K562 (cell line): ENCODE data around the gene ACSS1. TPM values are rescaled to one million over a fixed set of nuclear protein-coding genes. Genes with fewer than 3 reads are reported as not detected.

ENCODE experiments used
- ATAC-seq: fragments of 200-7000 bp; cut with Tn5 transposase; 3 replicates; pipeline ENCODE4 v1.9.1; 2020; ENCODE audit warnings: moderate library complexity
- BruUV-seq: library from RNA; stranded (reverse); fragments of 400-500 nt; replicated peaks from 2 replicates; lab custom pipeline; 2021; lab: Mats Ljungman, UMichigan
- CTCF ChIA-PET: fragments of 300-600 bp; formaldehyde crosslinking; extraction: SDS; loops from one replicate; lab custom pipeline; 2021; ENCODE audit warnings: low intra/inter-chr PET ratio; lab: Yijun Ruan, JAX
- POLR2A ChIA-PET: fragments of 300-600, 350-650 bp; sonication (Branson Sonifier 250); formaldehyde crosslinking; extraction: SDS; loops from one replicate; lab custom pipeline; 2021; ENCODE audit warnings: antibody characterized with exemption, inconsistent platforms; lab: Yijun Ruan, JAX
- DNase-seq, 4 experiments: peaks; one replicate each; pipeline versions ENCODE4 v3.0.0 to v3.0.0-alpha.2; 2011 to 2018; ENCODE audit warnings: low spot score in 3 of 4, mixed read lengths in 3 of 4; ENCODE audit errors: extremely low read depth in 1 of 4
- FAIRE-seq: peaks from 2 replicates; lab custom pipeline; 2011; peaks lifted over from hg19 to GRCh38; lab: Jason Lieb, UNC
- H2AFZ ChIP-seq: 2 replicates; pipeline ENCODE4 v1.6.0; 2011; ENCODE audit warnings: low read depth, low read length, control low read depth, inconsistent platforms
- H3K27ac ChIP-seq: fragments of 200-600 bp; 3 replicates; pipeline ENCODE4 v1.8.0; 2011; ENCODE audit warnings: low read depth, mild to moderate bottlenecking, control low read depth, inconsistent platforms, low read length, moderate library complexity, mixed read lengths; ENCODE audit errors: extremely low read depth
- H3K27me3 ChIP-seq, 2 experiments: fragments of 300-600 bp in 1 of 2; 2 replicates in 1 of 2; 3 replicates in 1 of 2; pipeline versions ENCODE4 v1.6.0 to v1.8.0; 2011; ENCODE audit warnings: inconsistent platforms in 2 of 2, low read length in 2 of 2, mild to moderate bottlenecking in 1 of 2, mixed read lengths in 1 of 2, moderate library complexity in 1 of 2; ENCODE audit not compliant: control insufficient read depth in 2 of 2, insufficient read depth in 2 of 2
- H3K36me3 ChIP-seq: fragments of 300-600 bp; 3 replicates; pipeline ENCODE4 v1.8.0; 2011; ENCODE audit warnings: mild to moderate bottlenecking, low read length, inconsistent platforms; ENCODE audit not compliant: control insufficient read depth, insufficient read depth
- H3K4me1 ChIP-seq, 2 experiments: fragments of 200-600 bp in 1 of 2; replicated peaks in 1 of 2; 2 replicates in 1 of 2; 3 replicates in 1 of 2; pipeline versions ENCODE4 v1.5.1 to v1.8.0; 2011; ENCODE audit warnings: inconsistent platforms in 2 of 2, low read length in 2 of 2, mild to moderate bottlenecking in 1 of 2, mixed read lengths in 1 of 2, moderate library complexity in 1 of 2; ENCODE audit not compliant: control insufficient read depth in 2 of 2, insufficient read depth in 2 of 2
- H3K4me2 ChIP-seq: 2 replicates; pipeline ENCODE4 v1.6.1; 2011; ENCODE audit warnings: low read length, control low read depth, inconsistent platforms, mixed read lengths; ENCODE audit not compliant: insufficient read depth
- H3K4me3 ChIP-seq: fragments of 200-600 bp; sonication (generic), shearing (Covaris generic); 2 replicates; pipeline ENCODE4 v1.5.1; 2016; ENCODE audit warnings: control low read depth, inconsistent platforms
- H3K79me2 ChIP-seq: fragments of 200-600 bp; 3 replicates; pipeline ENCODE4 v1.8.0; 2011; ENCODE audit warnings: low read length, inconsistent platforms; ENCODE audit not compliant: control insufficient read depth, insufficient read depth
- H3K9ac ChIP-seq, 2 experiments: 2 replicates each; pipeline versions ENCODE4 v1.6.0 to v1.6.1; 2011; ENCODE audit warnings: low read depth in 2 of 2, low read length in 2 of 2, control low read depth in 1 of 2, inconsistent platforms in 1 of 2, mild to moderate bottlenecking in 1 of 2, mixed read lengths in 1 of 2; ENCODE audit not compliant: insufficient read depth in 1 of 2
- H3K9me1 ChIP-seq: one replicate; pipeline ENCODE4 v1.6.0; 2011; ENCODE audit warnings: inconsistent platforms, mild to moderate bottlenecking, low read length, moderate library complexity; ENCODE audit not compliant: control insufficient read depth, insufficient read depth
- H3K9me3 ChIP-seq: replicated peaks from 2 replicates; pipeline ENCODE4 v1.5.1; 2011; ENCODE audit warnings: low read depth, low read length, inconsistent platforms; ENCODE audit not compliant: control insufficient read depth, insufficient read depth
- H4K20me1 ChIP-seq: replicated peaks from 2 replicates; pipeline ENCODE4 v1.6.1; 2011; ENCODE audit warnings: low read length, inconsistent platforms, mixed read lengths; ENCODE audit not compliant: control insufficient read depth, insufficient read depth
- MTA2 ChIP-seq: fragments of 450-650 bp; IDR thresholded peaks from 2 replicates; pipeline ENCODE4 v1.6.1; 2016; ENCODE audit warnings: low read depth
- MYNN ChIP-seq, 2 experiments: sonication (generic); formaldehyde crosslinking in 1 of 2; IDR thresholded peaks; 2 replicates each; pipeline versions ENCODE4 v1.5.0 to v1.6.1; 2016 to 2020; ENCODE audit warnings: antibody characterized with exemption in 1 of 2, missing genetic modification reagents in 1 of 2
- NBN ChIP-seq: fragments of 450-650 bp; IDR thresholded peaks from 2 replicates; pipeline ENCODE4 v1.6.1; 2016; ENCODE audit warnings: low read depth, mild to moderate bottlenecking
- PRMT5 ChIP-seq: sonication (generic); formaldehyde crosslinking; IDR thresholded peaks from 2 replicates; pipeline ENCODE4 v1.5.0; 2020; ENCODE audit warnings: missing genetic modification reagents
- TAL1 ChIP-seq: fragments of 450-650 bp; IDR thresholded peaks from 2 replicates; pipeline ENCODE4 v1.6.1; 2016; ENCODE audit warnings: mild to moderate bottlenecking
- TFAM ChIP-seq: fragments of 250-450 bp; sonication (Bioruptor Pico); conservative IDR thresholded peaks from 2 replicates; pipeline ENCODE4 v1.5.0; 2021; ENCODE audit warnings: mild to moderate bottlenecking, moderate library complexity
- TFAP4 ChIP-seq: sonication (generic); formaldehyde crosslinking; IDR thresholded peaks from 2 replicates; pipeline ENCODE4 v1.8.0; 2022; ENCODE audit warnings: missing genetic modification reagents, mild to moderate bottlenecking, moderate library complexity, borderline replicate concordance
- TRIM25 ChIP-seq: fragments of 450-650 bp; IDR thresholded peaks from 2 replicates; pipeline ENCODE4 v1.7.0; 2016; ENCODE audit warnings: borderline replicate concordance
- ZC3H4 ChIP-seq: sonication (generic); formaldehyde crosslinking; IDR thresholded peaks from 2 replicates; pipeline ENCODE4 v1.9.0; 2021; ENCODE audit warnings: missing genetic modification reagents, borderline replicate concordance
- ZFP30 ChIP-seq: fragments of 250-450 bp; sonication (Bioruptor Pico); IDR thresholded peaks from 2 replicates; pipeline ENCODE4 v1.8.0; 2022; ENCODE audit warnings: moderate library complexity, mild to moderate bottlenecking, inconsistent platforms, borderline replicate concordance
- ZKSCAN3 ChIP-seq: fragments of 250-450 bp; sonication (Bioruptor Pico); IDR thresholded peaks from 2 replicates; pipeline ENCODE4 v1.4.0; 2020
- ZNF274 ChIP-seq: IDR thresholded peaks from 2 replicates; pipeline ENCODE4 v1.6.1; 2011; ENCODE audit warnings: low read depth, mild to moderate bottlenecking, low read length, moderate library complexity, borderline replicate concordance
- ZNF436 ChIP-seq: fragments of 250-450, 450-650 bp; sonication (Bioruptor Pico); formaldehyde crosslinking; IDR thresholded peaks from 2 replicates; pipeline ENCODE4 v1.7.0; 2020; ENCODE audit warnings: mild to moderate bottlenecking
- WGBS: fragments of 100-300 bp; shearing (Covaris generic); methylation state at CpG from one replicate; pipeline ENCODE4 v1.1.6; 2016; ENCODE audit warnings: low coverage, mixed read lengths; ENCODE audit not compliant: insufficient coverage; ENCODE audit errors: missing lambda C conversion rate; 5-methylcytosine and 5-hydroxymethylcytosine counted together
- in situ Hi-C: fragments of 300-500 bp; cut with MboI; formaldehyde crosslinking; loops from 4 replicates; pipeline ENCODE4 v1.15.0; 2018; ENCODE audit warnings: inconsistent platforms, mixed read lengths
- intact Hi-C: fragments of 100-400 bp; cut with micrococcal nuclease; formaldehyde crosslinking; loops from 2 replicates; pipeline ENCODE4 v1.14.2; 2022
- polyA plus RNA-seq, 8 experiments: library from polyadenylated mRNA; depleted of rRNA in 4 of 8; stranded (reverse) in 5 of 8; unstranded in 3 of 8; fragments of >200 nt; fragmentation: Nextera tagmentation in 2 of 8; fragmentation: Illumina TruSeq in 1 of 8; extraction: Ambion mirVana in 2 of 8; extraction: Trizol in 1 of 8; gene quantifications; 2 replicates each; pipeline versions ENCODE4 v1.2.1 to v1.2.3, GENCODE V29; 2011 to 2014; ENCODE audit warnings: inconsistent platforms in 1 of 8, missing spikeins in 1 of 8
- total RNA-seq, 7 experiments: library from RNA; depleted of rRNA in 6 of 7; stranded (reverse); fragments of >200 nt in 6 of 7; fragmentation: Illumina TruSeq in 2 of 7; extraction: Trizol in 2 of 7; gene quantifications; 2 replicates each; pipeline versions ENCODE4 v1.2.1 to v1.2.3, GENCODE V29; 2011 to 2021; ENCODE audit warnings: low replicate concordance in 1 of 7
- TF ChIP-seq, protein P1 (sequence below), 2 experiments: fragments of 450-650 bp; conservative IDR thresholded peaks; 2 replicates each; pipeline ENCODE4 v1.6.1; 2017; ENCODE audit warnings: mild to moderate bottlenecking in 2 of 2, moderate library complexity in 2 of 2
- TF ChIP-seq, protein P2 (sequence below): fragments of 450-650 bp; IDR thresholded peaks from 2 replicates; pipeline ENCODE4 v1.6.1; 2016; ENCODE audit warnings: borderline replicate concordance
- TF ChIP-seq, protein P3 (sequence below): fragments of 250-450 bp; sonication (Bioruptor Pico); IDR thresholded peaks from 2 replicates; pipeline ENCODE4 v1.8.0; 2021; ENCODE audit warnings: moderate library complexity, mild to moderate bottlenecking, inconsistent platforms

The ACSS1 gene
- total and polyA plus RNA-seq, 9 of the 15 experiments (the other 6 are each of a cell fraction or from before 2014, with no cell fraction given) = 0.07 to 2.1 (median 0.27) TPM; not detected in 3

GRCh38 chr20:25018841-25019240 is 39.1 kb downstream of the ACSS1 start (continued):
- TF ChIP-seq, protein P1, sequence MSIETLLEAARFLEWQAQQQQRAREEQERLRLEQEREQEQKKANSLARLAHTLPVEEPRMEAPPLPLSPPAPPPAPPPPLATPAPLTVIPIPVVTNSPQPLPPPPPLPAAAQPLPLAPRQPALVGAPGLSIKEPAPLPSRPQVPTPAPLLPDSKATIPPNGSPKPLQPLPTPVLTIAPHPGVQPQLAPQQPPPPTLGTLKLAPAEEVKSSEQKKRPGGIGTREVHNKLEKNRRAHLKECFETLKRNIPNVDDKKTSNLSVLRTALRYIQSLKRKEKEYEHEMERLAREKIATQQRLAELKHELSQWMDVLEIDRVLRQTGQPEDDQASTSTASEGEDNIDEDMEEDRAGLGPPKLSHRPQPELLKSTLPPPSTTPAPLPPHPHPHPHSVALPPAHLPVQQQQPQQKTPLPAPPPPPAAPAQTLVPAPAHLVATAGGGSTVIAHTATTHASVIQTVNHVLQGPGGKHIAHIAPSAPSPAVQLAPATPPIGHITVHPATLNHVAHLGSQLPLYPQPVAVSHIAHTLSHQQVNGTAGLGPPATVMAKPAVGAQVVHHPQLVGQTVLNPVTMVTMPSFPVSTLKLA (conservative IDR thresholded peaks at IDR 0.05) = no peak
- TF ChIP-seq NBN (no peak), ZNF274 (no peak), TAL1 (no peak), MTA2 (no peak), TFAP4 (CRISPR knock-in tag) (no peak), ZKSCAN3 (CRISPR knock-in tag) (no peak)

- H3K36me3 ChIP-seq = no peaks in the 10 kb centered on the region
- no peak overlapping the region for H3K9ac ChIP-seq
- in situ Hi-C loops (no loop called here), intact Hi-C loops (no loop called here)
- WGBS = 0% methylated on average over 2 of the region's 2 CpGs
- BruUV-seq = no TSS peak
- DNase-seq (no peak), FAIRE-seq (no peak), ATAC-seq (no peak)
- no peak overlapping the region for H3K4me3 ChIP-seq
- H4K20me1 ChIP-seq = no peaks in the 10 kb centered on the region; the same call in 1 of the 2 replicates
- H3K9me1 ChIP-seq = no peaks in the 10 kb centered on the region
- POLR2A ChIA-PET = no interaction called here
- H2AFZ ChIP-seq = no peak overlapping the region
- H3K27ac ChIP-seq = no peak overlapping the region
- H3K27me3 ChIP-seq = peaks cover 0 to 50% of the 10 kb centered on the region in 2 experiments; a peak in 4 of 5 replicates
- no peak overlapping the region for H3K4me2 ChIP-seq
- no peaks in the 10 kb centered on the region for H3K4me1 ChIP-seq
- CTCF ChIA-PET = no interaction called here
- no peaks in the 10 kb centered on the region for H3K79me2 ChIP-seq
- no peaks in the 10 kb centered on the region for H3K9me3 ChIP-seq
- TF ChIP-seq ZC3H4 (CRISPR knock-in tag) (no peak), MYNN (IDR thresholded peaks at IDR 0.05) (no peak), MYNN (CRISPR knock-in tag; IDR thresholded peaks at IDR 0.05) (no peak), ZFP30 (CRISPR knock-in tag) (no peak), PRMT5 (CRISPR knock-in tag) (no peak), TFAM (CRISPR knock-in tag) (no peak), TRIM25 (no peak), ZNF436 (CRISPR knock-in tag) (no peak)
- TF ChIP-seq, protein P2, sequence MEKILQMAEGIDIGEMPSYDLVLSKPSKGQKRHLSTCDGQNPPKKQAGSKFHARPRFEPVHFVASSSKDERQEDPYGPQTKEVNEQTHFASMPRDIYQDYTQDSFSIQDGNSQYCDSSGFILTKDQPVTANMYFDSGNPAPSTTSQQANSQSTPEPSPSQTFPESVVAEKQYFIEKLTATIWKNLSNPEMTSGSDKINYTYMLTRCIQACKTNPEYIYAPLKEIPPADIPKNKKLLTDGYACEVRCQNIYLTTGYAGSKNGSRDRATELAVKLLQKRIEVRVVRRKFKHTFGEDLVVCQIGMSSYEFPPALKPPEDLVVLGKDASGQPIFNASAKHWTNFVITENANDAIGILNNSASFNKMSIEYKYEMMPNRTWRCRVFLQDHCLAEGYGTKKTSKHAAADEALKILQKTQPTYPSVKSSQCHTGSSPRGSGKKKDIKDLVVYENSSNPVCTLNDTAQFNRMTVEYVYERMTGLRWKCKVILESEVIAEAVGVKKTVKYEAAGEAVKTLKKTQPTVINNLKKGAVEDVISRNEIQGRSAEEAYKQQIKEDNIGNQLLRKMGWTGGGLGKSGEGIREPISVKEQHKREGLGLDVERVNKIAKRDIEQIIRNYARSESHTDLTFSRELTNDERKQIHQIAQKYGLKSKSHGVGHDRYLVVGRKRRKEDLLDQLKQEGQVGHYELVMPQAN = no peak
- TF ChIP-seq, protein P3, sequence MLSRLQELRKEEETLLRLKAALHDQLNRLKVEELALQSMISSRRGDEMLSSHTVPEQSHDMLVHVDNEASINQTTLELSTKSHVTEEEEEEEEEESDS (CRISPR knock-in tag) = no peak
Measured at GRCh38 chr20:25018425-25018824, 39.5 kb downstream of the ACSS1 start.
